Erythroblast (primary cell): ENCODE measurements around the gene GOLGA6L6.
"Not testable (repeated sequence)": the region's sequence is repeated elsewhere in the genome, so short reads cannot be mapped to it uniquely, and the experiment has no call there.

Source experiments
- DNase-seq, 2 experiments: peaks; one replicate each; lab custom pipeline; 2025; lab: John Stamatoyannopoulos, UW

Gene GOLGA6L6

GRCh38 chr15:20541700-20542099 is at the start of gene GOLGA6L6:
GOLGA6L6 (minus strand) TSS chr15:20541800; CDS start chr15:20541709, 91 bp downstream.
- DNase-seq, result not testable (repeated sequence)

GRCh38 chr15:20590069-20590468 is 48.5 kb upstream of the GOLGA6L6 start:
- not testable (repeated sequence) for DNase-seq

- DNase-seq, result not testable (repeated sequence)
These were observed 45.2 kb upstream of the GOLGA6L6 start for GRCh38 chr15:20586821-20587220.

- not testable (repeated sequence) for DNase-seq
These were observed 41.1 kb upstream of the GOLGA6L6 start for GRCh38 chr15:20582726-20583115.

GRCh38 chr15:20582109-20582725 is 40.6 kb upstream of the GOLGA6L6 start:
- not testable (repeated sequence) for DNase-seq

- not testable (repeated sequence) for DNase-seq
These were observed 39.9 kb upstream of the GOLGA6L6 start for GRCh38 chr15:20581261-20582108.

- DNase-seq, result not testable (repeated sequence)
These were observed 38.1 kb upstream of the GOLGA6L6 start for GRCh38 chr15:20579662-20580061.

GRCh38 chr15:20551289-20551688 is 9.7 kb upstream of the GOLGA6L6 start:
- not testable (repeated sequence) for DNase-seq

- not testable (repeated sequence) for DNase-seq
These were observed 35.5 kb downstream of the GOLGA6L6 start for GRCh38 chr15:20505926-20506658.

GRCh38 chr15:20502839-20503238 is 38.8 kb downstream of the GOLGA6L6 start:
- DNase-seq, result not testable (repeated sequence)

- not testable (repeated sequence) for DNase-seq
These were observed 39.9 kb downstream of the GOLGA6L6 start for GRCh38 chr15:20501512-20502222.

- not testable (repeated sequence) for DNase-seq
These were observed 43.8 kb downstream of the GOLGA6L6 start for GRCh38 chr15:20497781-20498180.

GRCh38 chr15:20493035-20493434 is 48.6 kb downstream of the GOLGA6L6 start:
- not testable (repeated sequence) for DNase-seq

GRCh38 chr15:20492598-20492997 is 49.0 kb downstream of the GOLGA6L6 start:
- DNase-seq, result not testable (repeated sequence)

- not testable (repeated sequence) for DNase-seq
These were observed 52.3 kb downstream of the GOLGA6L6 start for GRCh38 chr15:20489320-20489719.
